ENCODE results near the gene CSTPP1.
"Not testable (repeated sequence)": the region's sequence is repeated elsewhere in the genome, so short reads cannot be mapped to it uniquely, and the experiment has no call there.

CSTPP1 gene

GRCh38 chr11:47185305-47186075, 248.9 kb downstream of the CSTPP1 start:
- DNase-seq, result no peak

- no peak for DNase-seq
Measured at GRCh38 chr11:47186076-47186699, 249.6 kb downstream of the CSTPP1 start, which contains the start of gene PACSIN3. Gene PACSIN3, minus strand, starts transcription at chr11:47186434. Its CDS starts 3,707 bp downstream, at chr11:47182727.

- DNase-seq, result peak in 1 of 2 experiments; percentile 70
Measured at GRCh38 chr11:47186700-47187695, 250.4 kb downstream of the CSTPP1 start.

GRCh38 chr11:47187723-47188122, 251.2 kb downstream of the CSTPP1 start:
- DNase-seq, result no peak

- no peak for DNase-seq
Measured at GRCh38 chr11:47188259-47188658, 251.7 kb downstream of the CSTPP1 start.

- no peak for DNase-seq
Measured at GRCh38 chr11:47189100-47189834, 252.7 kb downstream of the CSTPP1 start.

GRCh38 chr11:47191137-47191536, 254.6 kb downstream of the CSTPP1 start:
- not testable (repeated sequence) for DNase-seq

GRCh38 chr11:47192111-47192510, 255.6 kb downstream of the CSTPP1 start:
- no peak for DNase-seq

GRCh38 chr11:47198161-47198560, 261.6 kb downstream of the CSTPP1 start:
- not testable (repeated sequence) for DNase-seq

- DNase-seq, result no peak
Measured at GRCh38 chr11:47201015-47201414, 264.5 kb downstream of the CSTPP1 start.

GRCh38 chr11:47202576-47202975, 266.0 kb downstream of the CSTPP1 start:
- no peak for DNase-seq

- DNase-seq, result no peak
Measured at GRCh38 chr11:47204637-47204989, 268.1 kb downstream of the CSTPP1 start.

GRCh38 chr11:47206577-47206976, 270.0 kb downstream of the CSTPP1 start:
- not testable (repeated sequence) for DNase-seq

- DNase-seq, result no peak
Measured at GRCh38 chr11:47207459-47207858, 270.9 kb downstream of the CSTPP1 start.

- DNase-seq, result not testable (repeated sequence)
Measured at GRCh38 chr11:47208008-47208552, 271.5 kb downstream of the CSTPP1 start.

- DNase-seq, result no peak
Measured at GRCh38 chr11:47208628-47209027, 272.1 kb downstream of the CSTPP1 start.

Measured in cerebellar nuclear complex (tissue), 1 donor.